ENCODE results near the gene DOCK3. TPM values are rescaled to one million over a fixed set of nuclear protein-coding genes. Genes with fewer than 3 reads are reported as not detected.
"Not testable (repeated sequence)": the region's sequence is repeated elsewhere in the genome, so short reads cannot be mapped to it uniquely, and the experiment has no call there.

Gene DOCK3
- total RNA-seq, 1 experiment from 2014 or later: 0.51 TPM

DNA sequence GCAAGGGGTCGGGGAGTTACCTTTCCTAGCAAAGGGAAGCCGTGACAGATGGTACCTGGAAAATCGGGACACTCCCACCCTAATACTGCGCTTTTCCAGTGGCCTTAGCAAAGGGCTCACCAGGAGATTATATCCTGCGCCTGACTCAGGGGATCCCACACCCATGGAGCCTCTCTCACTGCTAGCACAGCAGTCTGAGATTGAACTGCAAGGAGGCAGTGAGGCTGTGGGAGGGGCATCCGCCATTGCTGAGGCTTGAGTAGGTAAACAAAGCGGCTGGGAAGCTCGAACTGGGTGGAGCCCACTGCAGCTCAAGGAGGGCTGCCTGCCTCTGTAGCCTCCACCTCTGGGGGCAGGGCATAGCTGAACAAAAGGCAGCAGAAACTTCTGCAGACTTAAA, 693.5 kb downstream of the DOCK3 start:
- not testable (repeated sequence) for DNase-seq (ENCODE audit: low read depth)

DNA sequence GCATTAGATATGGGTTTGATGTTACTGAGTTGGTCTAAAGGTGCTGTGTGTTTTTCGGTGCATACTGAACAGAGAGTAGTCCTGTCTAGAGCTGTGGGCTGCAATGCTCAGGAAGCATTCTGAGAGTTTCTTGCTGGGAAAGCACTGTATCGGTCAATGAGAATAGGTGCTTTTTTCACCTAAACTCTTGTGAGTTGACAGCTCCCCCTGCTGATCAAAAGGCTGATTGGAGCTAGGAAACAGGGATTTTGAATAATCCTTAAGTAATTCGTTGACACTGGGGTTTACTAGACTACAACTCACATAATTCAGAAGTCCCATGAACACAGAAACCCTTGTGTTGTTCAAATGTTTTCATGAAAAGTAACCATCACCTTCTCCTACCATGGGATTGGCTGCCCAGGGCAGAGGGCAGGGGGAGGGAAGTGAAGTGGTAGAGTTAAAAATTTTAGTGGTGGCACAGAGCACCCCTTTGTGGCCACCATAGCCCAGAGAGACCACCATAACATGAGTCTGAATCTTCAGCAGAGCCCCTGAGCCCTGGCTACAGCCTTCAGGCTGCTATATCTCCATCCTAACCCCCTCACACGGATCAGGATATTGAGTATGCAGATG, 697.3 kb downstream of the DOCK3 start:
- peak; percentile 48 for DNase-seq (ENCODE audit: low read depth)

DNA sequence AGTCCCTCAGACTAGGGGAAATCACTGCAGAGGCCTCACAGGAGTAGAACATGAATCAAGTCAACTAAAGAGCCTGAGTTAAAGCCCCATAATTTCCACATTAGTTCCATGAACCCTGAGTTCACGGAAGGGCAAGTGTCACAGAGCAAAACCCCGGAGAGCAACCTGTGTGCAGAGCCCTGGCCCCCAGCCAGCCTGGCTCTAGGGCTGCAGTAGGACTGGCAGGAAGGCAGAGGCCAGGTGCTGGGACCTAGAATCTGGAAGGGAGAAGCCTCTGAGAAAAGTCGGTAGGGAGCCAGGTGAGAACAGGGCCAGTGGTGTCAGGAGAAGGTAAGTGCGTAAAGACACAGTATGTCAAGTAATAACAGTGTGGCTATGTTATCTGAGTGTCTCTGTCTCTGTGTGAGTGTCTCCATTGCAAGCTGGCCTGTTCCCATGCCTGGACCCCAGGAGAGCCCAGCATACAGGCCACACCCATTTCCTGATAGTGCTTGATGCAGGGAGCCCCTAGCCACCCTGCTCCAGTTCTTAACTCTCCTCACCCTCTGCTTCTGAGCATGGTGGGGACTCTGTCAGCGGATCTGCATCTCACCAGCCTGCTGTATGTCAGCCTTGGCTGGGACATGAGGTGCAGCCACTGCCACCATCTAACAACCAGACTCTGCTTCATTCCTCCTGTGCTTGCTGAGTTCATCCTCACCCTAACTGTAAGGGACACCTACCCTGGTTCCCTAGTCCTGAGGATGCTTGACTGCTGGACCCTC, 699.1 kb downstream of the DOCK3 start:
- no peak for DNase-seq (ENCODE audit: low read depth)

DNA sequence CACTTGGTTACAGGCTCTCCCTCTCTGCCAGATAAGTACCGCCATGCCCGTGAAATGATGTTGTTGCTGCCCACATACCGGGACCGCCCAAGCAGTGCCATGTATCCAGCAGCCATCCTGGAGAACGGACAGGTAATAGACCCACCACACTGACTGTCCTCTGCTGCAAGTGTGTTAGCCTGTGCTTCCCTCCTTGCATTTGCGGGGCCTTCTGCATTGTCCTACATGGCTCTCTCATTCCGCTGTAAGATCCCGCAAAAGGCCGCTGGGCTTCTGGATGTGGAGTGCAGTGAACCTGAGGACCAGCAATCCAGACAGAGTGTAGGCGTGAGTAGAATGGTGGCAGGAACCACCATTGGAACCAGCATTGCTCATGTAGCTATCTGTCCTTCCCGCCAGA, 699.7 kb downstream of the DOCK3 start:
- no peak for DNase-seq (ENCODE audit: low read depth)

DNA sequence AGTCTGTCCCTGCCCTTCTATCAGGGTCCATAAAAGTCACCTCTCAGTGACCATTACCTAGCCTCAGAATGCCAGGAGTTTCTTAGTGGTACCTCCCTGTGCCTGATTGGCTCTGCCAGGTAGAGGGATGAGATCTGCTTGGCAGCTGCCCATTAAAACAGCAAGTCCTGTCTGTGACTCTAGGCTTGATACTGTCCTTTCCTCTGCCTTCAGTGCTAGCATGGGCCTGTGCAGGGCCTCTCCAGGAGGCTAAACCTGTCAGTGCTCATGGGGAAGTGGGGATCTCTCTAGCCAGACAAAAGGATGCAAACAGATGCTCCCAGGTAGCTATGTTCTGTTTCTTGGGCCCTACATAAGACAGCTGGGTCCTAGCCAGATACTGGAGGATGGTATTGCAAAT, 700.4 kb downstream of the DOCK3 start:
- DNase-seq (ENCODE audit: low read depth): no peak

DNA sequence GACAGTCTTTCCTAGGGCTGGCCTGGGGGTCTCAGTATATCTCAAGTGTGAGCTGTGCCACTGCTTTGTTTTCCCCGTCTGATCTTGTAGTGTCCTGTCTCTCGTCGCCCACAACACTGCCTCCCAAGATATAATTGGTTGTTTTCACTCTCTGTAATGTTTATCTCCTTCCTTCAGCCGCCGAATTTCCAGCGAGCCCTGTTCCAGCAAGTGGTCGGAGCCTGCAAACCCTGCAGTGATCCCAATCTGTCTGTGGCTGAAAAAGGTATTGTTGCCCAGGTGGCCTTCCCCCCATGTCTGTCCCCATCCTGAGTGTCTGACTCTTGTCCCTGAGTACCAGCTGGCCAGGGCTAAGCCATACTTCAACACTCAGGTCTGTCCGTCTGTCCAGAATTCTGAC, 700.8 kb downstream of the DOCK3 start:
- no peak for DNase-seq (ENCODE audit: low read depth)

DNA sequence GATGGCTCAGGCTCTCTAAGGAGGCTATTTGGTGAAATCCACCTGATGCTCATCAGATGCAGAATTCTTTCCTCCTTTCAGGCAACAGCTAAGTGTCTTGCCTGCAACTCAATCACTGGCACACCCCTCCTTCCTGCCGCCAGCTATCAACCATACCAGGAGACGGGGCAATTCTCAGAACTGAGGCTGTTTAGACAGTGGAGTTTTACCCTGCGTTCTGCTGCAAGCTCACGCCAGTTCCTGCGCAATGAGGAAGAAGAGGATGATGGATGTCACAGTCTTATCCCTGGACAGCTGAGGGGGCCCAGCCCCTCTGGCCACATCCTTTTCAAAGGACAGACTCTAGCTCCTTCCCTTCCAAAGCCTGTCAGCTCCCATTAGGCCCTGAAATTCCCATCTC, 703.3 kb downstream of the DOCK3 start:
- DNase-seq (ENCODE audit: low read depth): no peak

DNA sequence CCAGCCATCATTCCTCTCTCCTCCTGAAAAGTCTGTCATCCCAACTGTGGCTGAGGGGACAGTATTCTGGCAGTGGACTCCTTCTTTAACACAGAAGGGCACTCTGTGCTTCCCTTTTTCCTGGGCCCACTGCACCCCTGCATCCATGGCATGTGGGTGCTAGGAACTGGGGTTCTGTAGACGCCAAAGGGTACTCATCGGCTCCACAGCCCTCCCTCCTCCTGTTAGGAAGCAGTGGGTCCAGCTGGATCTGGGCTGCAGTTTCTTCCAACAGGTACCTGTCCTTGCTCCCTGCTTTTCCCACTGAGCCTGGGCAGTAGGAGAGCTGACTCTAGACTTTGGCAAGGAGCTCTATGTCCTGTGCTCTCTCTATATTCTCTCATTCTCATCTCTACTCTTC, 704.0 kb downstream of the DOCK3 start:
- DNase-seq (ENCODE audit: low read depth): no peak

DNA sequence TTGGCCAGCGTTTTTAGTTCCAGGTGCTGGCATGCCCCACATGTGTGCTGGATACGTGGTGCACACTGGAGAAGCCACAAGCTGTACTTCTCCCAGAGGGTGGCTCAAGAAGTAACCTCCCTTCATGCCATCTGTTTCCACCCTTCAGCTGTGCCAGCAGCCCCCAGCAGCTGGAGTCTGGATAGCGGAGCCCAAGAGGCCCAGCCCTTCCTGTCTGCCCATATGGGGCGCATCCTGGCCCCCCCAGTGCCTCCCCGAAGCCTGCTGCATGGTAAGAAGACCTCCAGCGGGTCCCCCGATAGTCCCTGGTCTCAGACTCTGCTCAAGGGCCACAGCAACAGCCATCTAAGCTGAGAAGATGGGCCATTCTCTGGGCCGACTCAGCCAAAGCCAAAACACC, 704.6 kb downstream of the DOCK3 start:
- DNase-seq (ENCODE audit: low read depth): no peak

DNA sequence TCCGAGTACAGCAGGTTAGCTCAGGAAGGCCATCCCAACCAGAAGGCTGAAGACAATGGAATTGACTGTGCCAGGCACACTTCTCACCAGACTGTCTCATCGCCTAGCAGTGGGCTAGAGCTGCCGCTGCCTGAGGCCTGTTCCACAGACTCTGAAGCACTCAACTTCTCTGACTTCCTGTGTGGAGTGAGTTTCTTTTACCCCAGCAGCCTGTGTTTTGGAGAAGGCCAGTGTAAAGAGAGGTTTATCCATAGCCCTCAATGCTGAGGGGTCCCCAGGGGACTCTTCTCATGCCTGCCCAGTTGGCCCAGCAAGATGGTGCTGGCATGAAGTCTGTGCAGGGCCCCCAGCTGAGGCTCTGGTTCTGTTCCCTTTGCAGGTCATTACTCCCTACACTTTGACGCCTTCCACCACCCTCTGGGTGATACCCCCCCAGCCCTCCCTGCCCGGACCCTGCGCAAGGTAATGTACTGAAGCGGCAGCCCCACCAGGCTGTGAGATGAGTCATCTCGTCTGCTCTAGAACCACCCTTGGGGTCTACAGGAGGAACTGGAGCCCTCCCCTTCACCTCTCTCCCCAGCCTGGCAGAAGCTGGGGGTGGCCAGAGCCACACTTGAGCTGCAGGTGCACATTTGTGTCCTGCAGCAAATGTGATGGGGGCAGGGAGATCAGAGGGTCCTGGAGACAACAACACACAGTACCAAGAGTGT, 705.2 kb downstream of the DOCK3 start:
- no peak for DNase-seq (ENCODE audit: low read depth)

DNA sequence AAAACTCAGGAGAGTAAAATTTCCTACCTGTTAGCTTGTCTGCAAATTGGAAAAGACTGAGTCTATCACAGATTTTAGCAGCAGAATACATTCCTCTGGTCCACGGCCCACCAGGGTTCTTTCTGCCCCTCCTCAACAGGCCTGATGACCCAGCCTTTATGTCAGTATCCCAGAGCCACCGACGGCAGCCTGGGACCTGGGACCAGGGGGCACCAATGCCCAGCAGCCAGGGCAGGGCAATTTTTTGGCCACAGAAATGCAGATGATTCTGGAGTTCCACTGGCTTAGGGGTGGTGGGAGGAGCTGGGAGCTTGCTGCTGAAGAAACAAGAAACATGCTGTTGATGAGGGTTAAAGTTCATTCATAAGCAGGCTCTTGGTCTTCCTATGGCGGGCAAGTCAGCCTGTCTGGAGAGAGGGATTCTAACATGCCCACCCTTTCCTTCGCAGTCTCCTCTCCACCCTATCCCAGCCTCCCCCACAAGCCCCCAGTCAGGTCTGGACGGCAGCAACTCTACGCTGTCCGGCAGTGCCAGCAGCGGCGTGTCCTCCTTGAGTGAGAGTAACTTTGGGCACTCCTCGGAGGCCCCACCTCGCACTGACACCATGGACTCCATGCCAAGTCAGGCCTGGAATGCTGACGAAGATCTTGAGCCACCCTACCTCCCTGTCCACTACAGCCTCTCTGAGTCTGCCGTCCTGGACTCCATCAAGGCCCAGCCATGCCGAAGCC, 706.0 kb downstream of the DOCK3 start:
- DNase-seq (ENCODE audit: low read depth): no peak

DNA sequence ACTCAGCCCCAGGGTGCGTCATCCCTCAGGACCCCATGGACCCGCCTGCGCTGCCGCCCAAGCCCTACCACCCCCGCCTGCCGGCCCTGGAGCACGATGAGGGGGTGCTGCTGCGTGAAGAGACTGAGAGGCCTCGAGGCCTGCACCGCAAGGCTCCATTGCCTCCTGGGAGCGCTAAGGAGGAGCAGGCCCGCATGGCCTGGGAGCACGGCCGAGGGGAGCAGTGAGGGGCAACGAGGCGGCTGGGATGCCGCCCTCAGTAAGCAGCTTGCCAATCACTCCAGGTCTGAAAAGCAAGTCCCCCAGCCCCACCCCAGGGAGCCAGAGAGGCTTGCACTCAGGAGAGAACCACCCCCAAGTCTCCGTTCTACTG, 706.6 kb downstream of the DOCK3 start:
- DNase-seq (ENCODE audit: low read depth): no peak

DNA sequence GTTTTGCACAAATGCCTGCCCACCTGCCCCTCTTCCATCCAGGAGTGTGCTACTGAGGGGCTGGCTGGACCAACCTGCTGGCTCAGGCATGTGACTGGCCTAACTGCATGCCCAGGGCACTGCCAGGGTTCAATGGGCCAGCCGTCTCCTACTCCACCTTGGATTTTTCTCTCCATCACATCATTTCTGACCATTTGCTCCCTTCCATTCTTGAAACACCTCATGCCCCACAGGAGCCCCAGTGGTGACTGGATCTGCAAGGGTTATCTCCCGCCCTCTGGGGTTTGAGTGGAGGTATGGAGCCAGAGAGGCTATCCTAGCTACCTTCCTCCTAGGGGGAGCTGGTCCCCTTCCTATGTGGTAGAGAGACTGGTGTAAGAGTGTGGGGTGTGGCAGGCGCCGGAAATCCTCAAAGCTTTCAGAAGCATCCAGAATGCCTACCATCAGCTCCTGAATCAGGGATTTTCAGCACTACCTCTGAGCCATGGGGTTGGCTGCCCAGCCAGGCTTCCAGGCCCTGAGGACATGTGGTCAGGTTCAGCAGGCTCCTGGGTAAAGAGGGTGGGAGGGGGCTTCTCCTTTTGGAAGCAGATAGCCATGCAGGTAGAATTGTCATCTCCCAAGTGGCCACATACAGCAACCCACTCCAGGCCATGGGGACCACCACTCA, 707.5 kb downstream of the DOCK3 start:
- DNase-seq (ENCODE audit: low read depth): no peak

DNA sequence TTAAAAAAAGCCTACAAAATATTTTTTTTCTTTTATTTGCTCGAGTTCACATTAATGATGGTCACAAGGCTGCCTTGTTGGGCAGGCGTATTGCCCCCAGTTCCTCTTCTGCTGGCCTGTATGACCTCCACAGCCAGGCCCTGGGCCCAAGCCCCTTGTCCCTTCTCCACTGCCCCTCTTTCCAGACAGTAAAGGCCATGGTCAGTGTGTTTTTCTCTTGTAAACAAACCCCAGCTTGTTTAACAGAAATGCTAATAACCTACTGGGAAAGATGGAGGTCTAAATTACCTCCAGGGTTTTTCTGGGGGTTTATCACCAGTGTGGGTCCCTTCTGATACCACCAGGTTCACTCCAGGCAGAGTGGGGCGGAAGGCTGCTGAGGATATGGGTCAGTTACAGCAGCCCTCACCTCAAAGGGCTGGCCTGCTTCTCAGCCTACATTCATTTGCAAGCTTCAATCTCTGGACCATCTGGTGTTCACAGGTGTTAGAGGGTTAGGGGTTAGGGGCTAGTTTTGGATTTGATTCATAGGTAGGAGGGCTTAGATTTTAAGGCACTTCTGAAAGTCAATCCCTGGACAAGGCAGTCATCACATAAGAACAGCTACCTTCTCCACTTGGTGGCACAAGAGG, 708.3 kb downstream of the DOCK3 start:
- DNase-seq (ENCODE audit: low read depth): no peak

DNA sequence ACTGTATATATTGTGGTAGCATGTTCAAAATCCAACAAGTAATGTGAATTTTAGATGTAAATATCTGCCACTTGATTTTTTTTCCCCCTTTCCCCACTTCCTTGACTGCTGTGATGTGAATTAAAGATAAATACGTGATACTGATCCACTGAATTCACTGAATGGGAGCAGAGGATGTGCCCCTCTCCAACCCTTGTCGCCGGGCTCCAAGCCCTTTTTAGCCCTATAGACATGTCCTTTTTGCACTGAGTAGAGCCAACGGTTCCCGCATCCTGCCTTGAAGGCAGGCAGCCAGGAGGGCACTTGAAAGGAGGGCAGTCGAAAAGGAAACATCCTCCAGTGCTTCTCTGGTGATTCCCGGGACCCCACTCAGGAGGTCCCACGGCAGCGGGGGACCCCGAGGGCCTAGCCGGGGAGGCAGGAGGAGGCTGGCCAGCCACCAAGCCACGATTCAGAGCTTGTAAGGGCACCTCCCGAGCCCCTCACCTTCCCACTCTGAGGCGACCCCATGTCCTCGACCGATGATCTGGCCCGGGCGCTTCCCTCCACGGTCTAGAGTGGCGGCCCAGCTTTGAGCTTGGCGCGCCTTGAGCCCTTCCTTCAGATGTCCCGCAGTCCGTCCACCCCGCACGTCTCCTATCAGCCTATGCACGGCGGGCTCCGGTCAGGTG, 709.5 kb downstream of the DOCK3 start:
- DNase-seq (ENCODE audit: low read depth): peak; percentile 19

DNA sequence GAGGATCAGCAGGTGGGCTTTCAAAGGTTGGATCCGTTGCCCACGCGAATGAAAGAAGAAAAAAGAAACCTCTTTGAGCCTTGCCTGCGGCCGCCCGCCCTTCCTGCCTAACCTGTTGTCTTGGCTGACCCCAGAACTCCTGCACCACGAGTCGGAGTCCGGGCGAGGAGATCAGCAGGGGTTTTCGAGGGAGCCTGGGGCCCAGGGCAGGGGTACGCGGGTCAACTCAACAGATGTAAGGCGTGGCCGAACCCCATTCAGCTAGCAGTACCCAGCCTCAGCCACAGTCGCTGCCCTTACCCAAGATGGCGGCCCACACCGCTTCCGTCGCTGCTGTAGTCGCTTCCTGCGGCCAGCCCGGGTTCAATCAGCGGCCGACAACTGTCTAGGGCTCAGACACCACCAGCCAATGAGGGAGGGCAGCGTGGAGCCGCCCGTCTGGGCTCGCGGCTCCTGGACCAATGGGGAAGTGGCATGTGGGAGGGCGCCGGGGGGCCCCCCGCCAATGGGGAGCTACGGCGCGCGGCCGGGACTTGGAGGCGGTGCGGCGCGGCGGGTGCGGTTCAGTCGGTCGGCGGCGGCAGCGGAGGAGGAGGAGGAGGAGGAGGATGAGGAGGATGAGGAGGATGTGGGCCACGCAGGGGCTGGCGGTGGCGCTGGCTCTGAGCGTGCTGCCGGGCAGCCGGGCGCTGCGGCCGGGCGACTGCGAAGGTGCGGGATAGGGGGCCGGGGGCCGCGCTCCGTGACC, 710.2 kb downstream of the DOCK3 start, which contains the start of gene MANF:
MANF (plus strand) TSS at position 566 of the 748 bp plus-strand sequence; CDS start at position 618, 52 bp downstream.
- peak; percentile 98 for DNase-seq (ENCODE audit: low read depth)

DNA sequence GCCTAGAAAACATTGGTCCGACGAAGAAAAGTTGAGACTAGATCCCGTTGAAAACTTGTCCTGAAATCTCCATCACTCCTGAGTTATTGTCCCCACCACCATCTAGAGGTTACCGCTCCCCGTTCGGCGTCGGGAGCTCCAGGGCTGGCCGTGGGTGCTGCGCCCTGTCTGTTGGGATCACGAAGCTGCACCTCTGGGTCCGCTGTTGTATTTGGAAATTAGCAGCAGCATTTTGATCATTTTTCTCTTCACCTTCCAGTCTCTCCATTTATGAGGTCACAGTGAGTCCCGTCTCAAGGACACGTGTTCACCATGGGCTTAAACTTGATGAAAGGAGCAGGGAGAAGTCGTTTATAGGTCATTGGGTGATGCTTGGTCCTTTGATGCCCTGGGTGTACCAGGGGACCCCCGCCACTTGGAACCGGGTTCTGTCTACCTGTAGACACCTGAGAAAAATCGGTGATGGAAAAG, 710.9 kb downstream of the DOCK3 start:
- no peak for DNase-seq (ENCODE audit: low read depth)

DNA sequence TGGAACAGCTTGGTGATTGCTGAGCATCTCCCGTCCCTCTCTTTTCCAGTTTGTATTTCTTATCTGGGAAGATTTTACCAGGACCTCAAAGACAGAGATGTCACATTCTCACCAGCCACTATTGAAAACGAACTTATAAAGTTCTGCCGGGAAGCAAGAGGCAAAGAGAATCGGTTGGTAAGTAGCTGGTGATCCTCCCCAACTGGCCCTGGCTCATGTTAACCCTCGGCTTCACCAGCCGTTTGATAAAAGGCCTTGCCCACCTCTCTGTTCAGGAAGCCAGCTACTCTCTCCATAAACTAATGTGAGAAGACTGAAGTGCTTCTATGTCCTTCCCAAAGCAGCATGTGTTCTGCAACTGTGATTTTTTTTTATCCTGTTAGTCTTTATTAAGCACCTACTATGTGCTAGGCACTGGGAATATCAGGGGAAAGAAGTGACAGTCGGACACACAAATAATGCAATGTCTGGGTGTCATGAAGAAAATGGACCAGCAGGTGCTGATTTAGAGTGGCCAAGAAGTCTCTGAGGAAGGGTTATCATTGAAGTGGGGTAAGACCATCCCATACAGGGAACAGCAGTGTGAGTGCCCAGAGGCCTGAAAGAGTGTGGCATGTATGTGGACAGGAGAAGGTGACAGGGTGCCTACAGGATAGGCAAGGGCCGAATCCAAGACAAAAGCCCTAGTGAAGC, 711.6 kb downstream of the DOCK3 start:
- DNase-seq (ENCODE audit: low read depth): no peak

DNA sequence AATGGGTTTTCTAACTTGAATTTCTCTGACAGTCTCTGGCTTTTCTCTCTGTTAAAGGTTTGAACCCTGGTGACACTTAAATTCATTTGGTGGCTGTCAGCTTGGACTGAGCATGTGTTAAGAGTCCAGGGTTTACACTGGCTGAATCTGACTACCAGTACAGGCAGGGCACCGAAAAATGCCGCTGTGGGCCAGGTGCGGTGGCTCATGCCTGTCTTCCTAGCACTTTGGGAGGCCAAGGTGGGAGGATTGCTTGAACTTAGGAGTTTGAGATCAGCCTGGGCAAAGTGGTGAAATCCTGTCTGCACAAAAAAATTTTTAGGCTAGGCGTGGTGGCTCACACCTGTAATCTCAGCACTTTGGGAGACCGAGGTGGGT, 712.1 kb downstream of the DOCK3 start:
- no peak for DNase-seq (ENCODE audit: low read depth)
